Trophoblast cell (in vitro differentiated cells and primary cell): ENCODE data around the gene DUSP10.
A peak's percentile ranks its signal among the peaks of the same experiment; 100 is the strongest.

ENCODE experiments used
- DNase-seq, 2 donors: peaks; one replicate each; pipeline ENCODE4 v3.0.0-alpha.2; 2016
- H2AFZ ChIP-seq: 2 replicates; pipeline ENCODE4 v1.6.1; 2013; ENCODE audit warnings: low read length, moderate library complexity, mild to moderate bottlenecking; ENCODE audit not compliant: insufficient read depth, poor library complexity
- H2AK5ac ChIP-seq: 2 replicates; pipeline ENCODE4 v1.6.1; 2013; ENCODE audit warnings: mild to moderate bottlenecking, low read length
- H2BK120ac ChIP-seq: 2 replicates; pipeline ENCODE4 v1.6.1; 2013; ENCODE audit warnings: low read length, mild to moderate bottlenecking, moderate library complexity; ENCODE audit not compliant: insufficient read depth, poor library complexity
- H2BK12ac ChIP-seq: 2 replicates; pipeline ENCODE4 v1.6.1; 2013; ENCODE audit warnings: mild to moderate bottlenecking, low read length, moderate library complexity
- H2BK5ac ChIP-seq: 2 replicates; pipeline ENCODE4 v1.6.1; 2013; ENCODE audit warnings: low read length, low read depth, moderate library complexity, mild to moderate bottlenecking; ENCODE audit not compliant: poor library complexity
- H3K14ac ChIP-seq: 2 replicates; pipeline ENCODE4 v1.6.1; 2013; ENCODE audit warnings: mild to moderate bottlenecking, low read length
- H3K18ac ChIP-seq: 2 replicates; pipeline ENCODE4 v1.6.1; 2013; ENCODE audit warnings: mild to moderate bottlenecking, low read length
- H3K23ac ChIP-seq: 2 replicates; pipeline ENCODE4 v1.6.1; 2013; ENCODE audit warnings: low read length
- H3K27ac ChIP-seq: 2 replicates; pipeline ENCODE4 v1.5.1; 2013; ENCODE audit warnings: low read depth, mild to moderate bottlenecking, inconsistent platforms, low read length, moderate library complexity
- H3K27me3 ChIP-seq: 2 replicates; pipeline ENCODE4 v1.6.1; 2013; ENCODE audit warnings: inconsistent platforms, mild to moderate bottlenecking, low read length, moderate library complexity; ENCODE audit not compliant: insufficient read depth
- H3K36me3 ChIP-seq, 2 experiments: 1 replicate in 1 of 2; 2 replicates in 1 of 2; pipeline ENCODE4 v1.6.1; 2013; ENCODE audit warnings: low read length in 2 of 2, mild to moderate bottlenecking in 2 of 2, moderate library complexity in 1 of 2; ENCODE audit not compliant: insufficient read depth in 2 of 2, control insufficient read depth in 1 of 2
- H3K4ac ChIP-seq: 2 replicates; pipeline ENCODE4 v1.6.1; 2013; ENCODE audit warnings: low read depth, mild to moderate bottlenecking, low read length, moderate library complexity
- H3K4me1 ChIP-seq, 2 experiments: 1 replicate in 1 of 2; 2 replicates in 1 of 2; pipeline ENCODE4 v1.6.1; 2013; ENCODE audit warnings: low read length in 2 of 2, mild to moderate bottlenecking in 2 of 2, moderate library complexity in 1 of 2; ENCODE audit not compliant: insufficient read depth in 2 of 2, control insufficient read depth in 1 of 2
- H3K4me2 ChIP-seq: 2 replicates; pipeline ENCODE4 v1.6.1; 2013; ENCODE audit warnings: inconsistent platforms, mild to moderate bottlenecking, low read length, moderate library complexity
- H3K4me3 ChIP-seq: 2 replicates; pipeline ENCODE4 v1.5.1; 2013; ENCODE audit warnings: mild to moderate bottlenecking, low read depth, low read length, inconsistent platforms
- H3K79me1 ChIP-seq: one replicate; pipeline ENCODE4 v1.6.1; 2013; ENCODE audit warnings: low read length
- H3K79me2 ChIP-seq: 2 replicates; pipeline ENCODE4 v1.6.1; 2013; ENCODE audit warnings: low read length, mild to moderate bottlenecking; ENCODE audit not compliant: control insufficient read depth, insufficient read depth, poor library complexity
- H3K9ac ChIP-seq: 2 replicates; pipeline ENCODE4 v1.6.1; 2013; ENCODE audit warnings: mild to moderate bottlenecking, low read length
- H3K9me3 ChIP-seq: 2 replicates; pipeline ENCODE4 v1.6.1; 2013; ENCODE audit warnings: low read depth, mild to moderate bottlenecking, control low read depth, inconsistent platforms, low read length; ENCODE audit not compliant: insufficient read depth
- H4K12ac ChIP-seq: 2 replicates; pipeline ENCODE4 v1.6.1; 2013; ENCODE audit warnings: low read depth, mild to moderate bottlenecking, low read length, moderate library complexity
- H4K8ac ChIP-seq: 2 replicates; pipeline ENCODE4 v1.6.1; 2013; ENCODE audit warnings: low read depth, mild to moderate bottlenecking, low read length, moderate library complexity
- H4K91ac ChIP-seq: one replicate; pipeline ENCODE4 v1.6.1; 2013; ENCODE audit warnings: low read depth, mild to moderate bottlenecking, low read length, moderate library complexity
- WGBS: extraction: QIAGEN DNeasy Blood & Tissue Kit; methylation state at CpG from one replicate; pipeline ENCODE4 v1.1.7; 2013; ENCODE audit warnings: missing lambda C conversion rate; ENCODE audit not compliant: insufficient read length, insufficient coverage; ENCODE audit errors: extremely low coverage; 5-methylcytosine and 5-hydroxymethylcytosine counted together

The DUSP10 gene

GRCh38 chr1:221759436-221759835 lies 17.5 kb upstream of the DUSP10 start:
- no peak for DNase-seq
- H3K4me2 ChIP-seq = no peak overlapping the region
- no peaks in the 10 kb centered on the region for H3K4me1 ChIP-seq
- H2BK5ac ChIP-seq = no peak overlapping the region
- H3K18ac ChIP-seq = no peak overlapping the region
- H3K27me3 ChIP-seq = no peaks in the 10 kb centered on the region
- H4K91ac ChIP-seq = no peak overlapping the region
- no peaks in the 10 kb centered on the region for H3K9me3 ChIP-seq
- H4K8ac ChIP-seq = no peak overlapping the region
- no CpG with 5 or more reads among the region's 3 CpGs for WGBS
- no peak overlapping the region for H2BK120ac ChIP-seq
- H3K4me3 ChIP-seq = no peak overlapping the region
- no peak overlapping the region for H4K12ac ChIP-seq
- no peak overlapping the region for H3K9ac ChIP-seq
- H3K14ac ChIP-seq = no peak overlapping the region
- no peaks in the 10 kb centered on the region for H3K79me2 ChIP-seq
- no peak overlapping the region for H2AFZ ChIP-seq
- H3K36me3 ChIP-seq = no peaks in the 10 kb centered on the region
- no peak overlapping the region for H2BK12ac ChIP-seq
- H3K27ac ChIP-seq = no peak overlapping the region
- no peak overlapping the region for H3K4ac ChIP-seq
- H3K23ac ChIP-seq = no peak overlapping the region
- H2AK5ac ChIP-seq = no peak overlapping the region
- no peaks in the 10 kb centered on the region for H3K79me1 ChIP-seq

GRCh38 chr1:221758455-221758854 lies 16.6 kb upstream of the DUSP10 start:
- Histone ChIP-seq H4K8ac (no peak overlapping the region), H3K79me2 (no peaks in the 10 kb centered on the region), H3K79me1 (no peaks in the 10 kb centered on the region), H2AFZ (no peak overlapping the region), H3K4me1 (no peaks in the 10 kb centered on the region), H2AK5ac (no peak overlapping the region), H3K36me3 (no peaks in the 10 kb centered on the region), H3K4ac (no peak overlapping the region), H3K4me3 (no peak overlapping the region), H3K4me2 (no peak overlapping the region), H4K12ac (no peak overlapping the region), H3K18ac (no peak overlapping the region), H3K27ac (no peak overlapping the region), H3K23ac (no peak overlapping the region), H2BK120ac (no peak overlapping the region), H2BK12ac (no peak overlapping the region), H3K9me3 (no peaks in the 10 kb centered on the region), H3K9ac (no peak overlapping the region), H4K91ac (no peak overlapping the region), H3K27me3 (no peaks in the 10 kb centered on the region), H2BK5ac (no peak overlapping the region), H3K14ac (no peak overlapping the region)
- peak in 1 of 2 donors; percentile 25 for DNase-seq

- no CpG with 5 or more reads among the region's 3 CpGs for WGBS
- Histone ChIP-seq H2BK5ac (no peak overlapping the region), H3K4me3 (no peak overlapping the region), H4K8ac (no peak overlapping the region), H3K79me2 (no peaks in the 10 kb centered on the region), H3K23ac (no peak overlapping the region), H3K4ac (no peak overlapping the region), H3K18ac (no peak overlapping the region), H2AK5ac (no peak overlapping the region), H3K4me2 (no peak overlapping the region), H3K14ac (no peak overlapping the region), H3K4me1 (no peaks in the 10 kb centered on the region), H3K9ac (no peak overlapping the region), H2AFZ (no peak overlapping the region), H3K79me1 (no peaks in the 10 kb centered on the region), H3K9me3 (no peaks in the 10 kb centered on the region), H3K27ac (no peak overlapping the region), H2BK12ac (no peak overlapping the region), H4K91ac (no peak overlapping the region), H3K36me3 (no peaks in the 10 kb centered on the region), H4K12ac (no peak overlapping the region), H3K27me3 (no peaks in the 10 kb centered on the region), H2BK120ac (no peak overlapping the region)
- DNase-seq = no peak
Measured at GRCh38 chr1:221756830-221757551, 15.1 kb upstream of the DUSP10 start.

GRCh38 chr1:221753828-221754188 lies 11.9 kb upstream of the DUSP10 start:
- Histone ChIP-seq H3K9me3 (no peaks in the 10 kb centered on the region), H3K14ac (no peak overlapping the region), H3K4me3 (no peak overlapping the region), H2BK12ac (no peak overlapping the region), H3K4me1 (no peaks in the 10 kb centered on the region), H3K23ac (no peak overlapping the region), H3K36me3 (no peaks in the 10 kb centered on the region), H3K4ac (no peak overlapping the region), H3K27ac (no peak overlapping the region), H3K79me1 (peaks cover 2% of the 10 kb centered on the region), H2BK120ac (no peak overlapping the region), H2BK5ac (no peak overlapping the region), H3K9ac (no peak overlapping the region), H3K27me3 (no peaks in the 10 kb centered on the region), H3K18ac (no peak overlapping the region), H4K91ac (no peak overlapping the region), H3K4me2 (no peak overlapping the region), H2AK5ac (no peak overlapping the region), H4K8ac (no peak overlapping the region), H3K79me2 (no peaks in the 10 kb centered on the region), H4K12ac (no peak overlapping the region), H2AFZ (no peak overlapping the region)
- DNase-seq = no peak
- no CpG with 5 or more reads among the region's 1 CpG for WGBS
